Mammary epithelial cell (primary cell): ENCODE measurements around the gene HSPA9.

Source experiments
- EZH2 ChIP-seq: IDR thresholded peaks from 2 replicates; pipeline ENCODE4 v1.6.1; 2012; ENCODE audit warnings: low read length, inconsistent platforms, borderline replicate concordance
- TF ChIP-seq, protein P1 (sequence below), 2 donors: IDR thresholded peaks in 1 of 2; conservative IDR thresholded peaks in 1 of 2; 2 replicates each; pipeline ENCODE4 v1.5.1; 2011 to 2012; ENCODE audit warnings: inconsistent platforms in 2 of 2, low read length in 2 of 2, mild to moderate bottlenecking in 2 of 2, control low read depth in 1 of 2, low read depth in 1 of 2; ENCODE audit not compliant: insufficient read depth in 1 of 2; ENCODE audit errors: extremely low read depth in 1 of 2

GRCh38 chr5:138517437-138517836 is 57.8 kb downstream of the HSPA9 start:
- TF ChIP-seq, protein P1, sequence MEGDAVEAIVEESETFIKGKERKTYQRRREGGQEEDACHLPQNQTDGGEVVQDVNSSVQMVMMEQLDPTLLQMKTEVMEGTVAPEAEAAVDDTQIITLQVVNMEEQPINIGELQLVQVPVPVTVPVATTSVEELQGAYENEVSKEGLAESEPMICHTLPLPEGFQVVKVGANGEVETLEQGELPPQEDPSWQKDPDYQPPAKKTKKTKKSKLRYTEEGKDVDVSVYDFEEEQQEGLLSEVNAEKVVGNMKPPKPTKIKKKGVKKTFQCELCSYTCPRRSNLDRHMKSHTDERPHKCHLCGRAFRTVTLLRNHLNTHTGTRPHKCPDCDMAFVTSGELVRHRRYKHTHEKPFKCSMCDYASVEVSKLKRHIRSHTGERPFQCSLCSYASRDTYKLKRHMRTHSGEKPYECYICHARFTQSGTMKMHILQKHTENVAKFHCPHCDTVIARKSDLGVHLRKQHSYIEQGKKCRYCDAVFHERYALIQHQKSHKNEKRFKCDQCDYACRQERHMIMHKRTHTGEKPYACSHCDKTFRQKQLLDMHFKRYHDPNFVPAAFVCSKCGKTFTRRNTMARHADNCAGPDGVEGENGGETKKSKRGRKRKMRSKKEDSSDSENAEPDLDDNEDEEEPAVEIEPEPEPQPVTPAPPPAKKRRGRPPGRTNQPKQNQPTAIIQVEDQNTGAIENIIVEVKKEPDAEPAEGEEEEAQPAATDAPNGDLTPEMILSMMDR (conservative IDR thresholded peaks at IDR 0.05 in 1 of 2, IDR thresholded peaks at IDR 0.05 in 1 of 2; ENCODE audit: extremely low read depth in 1 of 2, insufficient read depth in 1 of 2, low read depth in 1 of 2, low read length in 2 of 2): no peak
- TF ChIP-seq EZH2: no peak
